ENCODE data around the gene TMX4.
"Not testable (repeated sequence)": the region's sequence is repeated elsewhere in the genome, so short reads cannot be mapped to it uniquely, and the experiment has no call there.

Gene TMX4

GRCh38 chr20:7966176-7966575 lies 53.4 kb downstream of the TMX4 start:
- no peak for DNase-seq

GRCh38 chr20:7959484-7959883 lies 60.1 kb downstream of the TMX4 start:
- no peak for DNase-seq

- not testable (repeated sequence) for DNase-seq
These were observed 63.0 kb downstream of the TMX4 start for GRCh38 chr20:7956561-7956960.

- DNase-seq, result no peak
These were observed 69.2 kb downstream of the TMX4 start for GRCh38 chr20:7950387-7950786.

GRCh38 chr20:7943891-7944290 lies 75.7 kb downstream of the TMX4 start:
- no peak for DNase-seq

GRCh38 chr20:7940341-7940740 lies 79.2 kb downstream of the TMX4 start, which contains the start of gene HAO1:
TSS of gene HAO1 (minus strand) at chr20:7940458. CDS start at chr20:7940422, 36 bp downstream.
- DNase-seq, result no peak

GRCh38 chr20:7939663-7940062 lies 79.9 kb downstream of the TMX4 start:
- no peak for DNase-seq

GRCh38 chr20:7938058-7938457 lies 81.5 kb downstream of the TMX4 start:
- DNase-seq, result no peak

- DNase-seq, result no peak
These were observed 82.2 kb downstream of the TMX4 start for GRCh38 chr20:7937328-7937727.

GRCh38 chr20:7935027-7935551 lies 84.5 kb downstream of the TMX4 start:
- DNase-seq, result peak in 2 of 3 donors; percentile 36 to 51

- no peak for DNase-seq
These were observed 86.2 kb downstream of the TMX4 start for GRCh38 chr20:7933346-7933745.

- peak; percentile 39 to 66 (median 58) for DNase-seq
These were observed 89.2 kb downstream of the TMX4 start for GRCh38 chr20:7930343-7930742.

Measured in suppressor macrophage treated with lipopolysaccharide for 1 hour (primary cell).